HCT116 (cell line): ENCODE measurements around the gene OPHN1. TPM values are rescaled to one million over a fixed set of nuclear protein-coding genes. Genes with fewer than 3 reads are reported as not detected.

Source experiments
- ATAC-seq: fragments of 200-7000 bp; cut with Tn5 transposase; 2 replicates; pipeline ENCODE4 v1.9.1; 2020; ENCODE audit warnings: mild to moderate bottlenecking, moderate library complexity
- BruUV-seq: library from RNA; stranded (reverse); fragments of 400-500 nt; replicated peaks from 2 replicates; lab custom pipeline; 2021; lab: Mats Ljungman, UMichigan
- CTCF ChIA-PET: fragments of 300-600 bp; sonication (Branson Sonifier 250); formaldehyde crosslinking; loops from one replicate; lab custom pipeline; 2021; ENCODE audit warnings: antibody characterized with exemption; lab: Charles Lee
- POLR2A ChIA-PET: fragments of 300-600, 350-600 bp; sonication (Branson Sonifier 250); formaldehyde crosslinking; loops from one replicate; lab custom pipeline; 2021; ENCODE audit warnings: antibody characterized with exemption; lab: Charles Lee
- RAD21 ChIA-PET, 2 experiments: fragments of 300-600 bp; sonication (Branson Sonifier 250); formaldehyde crosslinking; loops; one replicate each; lab custom pipeline; 2023; ENCODE audit warnings: low total read pairs in 2 of 2; ENCODE audit not compliant: uncharacterized antibody in 2 of 2, unreplicated experiment in 2 of 2, low non-redundant PET in 1 of 2; lab: Charles Lee
- DNase-seq: peaks from one replicate; pipeline ENCODE4 v3.0.0-alpha.2; 2010; ENCODE audit warnings: low read depth, low spot score
- H2AFZ ChIP-seq: fragments of 200-600 bp; shearing (Covaris generic), sonication (generic); 2 replicates; pipeline ENCODE4 v1.6.1; 2017; ENCODE audit warnings: low read depth, mixed run types, mixed read lengths, antibody characterized with exemption, low read length; ENCODE audit not compliant: poor library complexity, severe bottlenecking
- H3K27ac ChIP-seq: 2 replicates; pipeline ENCODE4 v1.5.1; 2012; ENCODE audit warnings: low read depth, low read length
- H3K27me3 ChIP-seq: fragments of 200-600 bp; sonication (generic); 2 replicates; pipeline ENCODE4 v1.6.1; 2016; ENCODE audit warnings: mixed run types, low read length, mixed read lengths; ENCODE audit not compliant: insufficient read depth
- H3K36me3 ChIP-seq, 2 experiments: fragments of 200-500 bp in 1 of 2; fragments of 200-600 bp in 1 of 2; sonication (Bioruptor generic) in 1 of 2; sonication (generic) in 1 of 2; 2 replicates each; pipeline versions ENCODE4 v1.5.1 to v1.6.1; 2014 to 2016; ENCODE audit warnings: low read length in 2 of 2, inconsistent platforms in 1 of 2, mixed read lengths in 1 of 2, mixed run types in 1 of 2; ENCODE audit not compliant: insufficient read depth in 2 of 2, control insufficient read depth in 1 of 2
- H3K4me1 ChIP-seq, 2 experiments: fragments of 200-600 bp in 1 of 2; sonication (generic) in 1 of 2; 2 replicates each; pipeline versions ENCODE4 v1.5.1 to v1.6.1; 2012 to 2017; ENCODE audit warnings: low read length in 2 of 2, inconsistent platforms in 1 of 2, mild to moderate bottlenecking in 1 of 2, mixed read lengths in 1 of 2, mixed run types in 1 of 2, moderate library complexity in 1 of 2; ENCODE audit not compliant: insufficient read depth in 2 of 2, control insufficient read depth in 1 of 2
- H3K4me2 ChIP-seq: fragments of 200-600 bp; sonication (generic); 2 replicates; pipeline ENCODE4 v1.6.1; 2017; ENCODE audit warnings: mixed run types, low read length, mixed read lengths
- H3K4me3 ChIP-seq, 2 experiments: fragments of 200-600 bp in 1 of 2; sonication (generic) in 1 of 2; replicated peaks in 1 of 2; 2 replicates each; pipeline ENCODE4 v1.5.1; 2011 to 2016; ENCODE audit warnings: low read length in 2 of 2, control low read depth in 1 of 2, low read depth in 1 of 2, mild to moderate bottlenecking in 1 of 2, mixed read lengths in 1 of 2, mixed run types in 1 of 2
- H3K79me2 ChIP-seq: fragments of 200-600 bp; sonication (generic); 2 replicates; pipeline ENCODE4 v1.6.1; 2017; ENCODE audit warnings: mild to moderate bottlenecking, mixed run types, low read length, moderate library complexity, mixed read lengths; ENCODE audit not compliant: insufficient read depth
- H3K9ac ChIP-seq: fragments of 200-600 bp; sonication (generic); 2 replicates; pipeline ENCODE4 v1.6.1; 2016; ENCODE audit warnings: low read length, mixed read lengths
- H3K9me2 ChIP-seq: fragments of 200-600 bp; sonication (generic), shearing (Covaris generic); 2 replicates; pipeline ENCODE4 v1.6.1; 2017; ENCODE audit warnings: mixed run types, mild to moderate bottlenecking, moderate library complexity; ENCODE audit not compliant: insufficient read depth
- H3K9me3 ChIP-seq, 2 experiments: fragments of 200-500 bp in 1 of 2; fragments of 200-600 bp in 1 of 2; sonication (Bioruptor generic) in 1 of 2; sonication (generic) in 1 of 2; 2 replicates each; pipeline ENCODE4 v1.6.1; 2014 to 2017; ENCODE audit warnings: low read length in 2 of 2, mixed read lengths in 2 of 2, inconsistent platforms in 1 of 2, low read depth in 1 of 2, mild to moderate bottlenecking in 1 of 2, mixed run types in 1 of 2, moderate library complexity in 1 of 2; ENCODE audit not compliant: control insufficient read depth in 1 of 2, insufficient read depth in 1 of 2
- H4K20me1 ChIP-seq: fragments of 200-600 bp; sonication (generic), shearing (Covaris generic); 2 replicates; pipeline ENCODE4 v1.6.1; 2017; ENCODE audit warnings: mixed run types, mild to moderate bottlenecking, moderate library complexity; ENCODE audit not compliant: insufficient read depth
- ATF3 ChIP-seq: IDR thresholded peaks from 2 replicates; pipeline ENCODE4 v1.6.1; 2012
- CBX3 ChIP-seq: IDR thresholded peaks from 2 replicates; pipeline ENCODE4 v1.6.1; 2012; ENCODE audit warnings: low read depth
- EGR1 ChIP-seq: IDR thresholded peaks from 2 replicates; pipeline ENCODE4 v1.6.1; 2012; ENCODE audit warnings: low read depth
- ELF1 ChIP-seq: IDR thresholded peaks from 2 replicates; pipeline ENCODE4 v1.6.1; 2012; ENCODE audit warnings: low read depth, borderline replicate concordance
- EZH2 ChIP-seq: fragments of 200-600 bp; sonication (generic); IDR thresholded peaks from 2 replicates; pipeline ENCODE4 v1.6.1; 2017; ENCODE audit warnings: antibody characterized with exemption, mixed run types
- EZH2phosphoT487 ChIP-seq: fragments of 200-600 bp; IDR thresholded peaks from 2 replicates; pipeline ENCODE4 v1.6.1; 2018; ENCODE audit warnings: antibody characterized with exemption, borderline replicate concordance
- FOSL1 ChIP-seq: IDR thresholded peaks from 2 replicates; pipeline ENCODE4 v1.6.1; 2012; ENCODE audit warnings: low read depth
- JUND ChIP-seq: IDR thresholded peaks from 2 replicates; pipeline ENCODE4 v1.6.1; 2012
- MAX ChIP-seq: IDR thresholded peaks from 2 replicates; pipeline ENCODE4 v1.6.1; 2012
- POLR2A ChIP-seq: IDR thresholded peaks from 2 replicates; pipeline ENCODE4 v1.7.0; 2011; ENCODE audit warnings: borderline replicate concordance; ENCODE audit not compliant: insufficient read depth, insufficient read length; ENCODE audit errors: extremely low read depth
- POLR2AphosphoS5 ChIP-seq: IDR thresholded peaks from 2 replicates; pipeline ENCODE4 v1.6.1; 2011; ENCODE audit warnings: mild to moderate bottlenecking, low read depth, low read length, moderate library complexity
- RAD21 ChIP-seq: IDR thresholded peaks from 2 replicates; pipeline ENCODE4 v1.6.1; 2012; ENCODE audit warnings: low read depth, mild to moderate bottlenecking
- SP1 ChIP-seq: IDR thresholded peaks from 2 replicates; pipeline ENCODE4 v1.6.1; 2012; ENCODE audit warnings: low read depth
- SRF ChIP-seq: IDR thresholded peaks from 2 replicates; pipeline ENCODE4 v1.6.1; 2012; ENCODE audit warnings: low read depth
- YY1 ChIP-seq: IDR thresholded peaks from 2 replicates; pipeline ENCODE4 v1.6.1; 2011; ENCODE audit warnings: low read length, low read depth, moderate library complexity, mild to moderate bottlenecking; ENCODE audit not compliant: insufficient replicate concordance; ENCODE audit errors: extremely low read depth
- ZFX ChIP-seq: fragments of 450-650 bp; IDR thresholded peaks from 2 replicates; pipeline ENCODE4 v1.6.1; 2017
- ZNF274 ChIP-seq: fragments of 200-500 bp; sonication (Bioruptor generic); IDR thresholded peaks from 2 replicates; pipeline ENCODE4 v1.6.1; 2014; ENCODE audit warnings: mild to moderate bottlenecking, low read depth, low read length, inconsistent platforms
- intact Hi-C: fragments of 100-400 bp; cut with micrococcal nuclease; formaldehyde crosslinking; loops from 2 replicates; pipeline ENCODE4 v1.10.0; 2022
- total RNA-seq: library from RNA; stranded (reverse); gene quantifications from one replicate; pipeline ENCODE4 v1.2.1, GENCODE V29; 2021; ENCODE audit not compliant: unreplicated experiment
- TF ChIP-seq, protein P1 (sequence below): IDR thresholded peaks from 2 replicates; pipeline ENCODE4 v1.6.1; 2011; ENCODE audit warnings: mild to moderate bottlenecking, low read length, moderate library complexity; ENCODE audit not compliant: insufficient replicate concordance; ENCODE audit errors: extremely low read depth
- TF ChIP-seq, protein P2 (sequence below), 3 experiments: fragments of 200-600 bp in 1 of 3; sonication (generic) in 1 of 3; IDR thresholded peaks in 2 of 3; conservative IDR thresholded peaks in 1 of 3; 2 replicates each; pipeline ENCODE4 v1.5.1; 2012 to 2017; ENCODE audit warnings: low read depth in 2 of 3, low read length in 2 of 3, antibody characterized with exemption in 1 of 3, borderline replicate concordance in 1 of 3, control low read depth in 1 of 3, mild to moderate bottlenecking in 1 of 3, mixed read lengths in 1 of 3, mixed run types in 1 of 3, moderate library complexity in 1 of 3; ENCODE audit not compliant: insufficient read depth in 1 of 3

Gene OPHN1
- total RNA-seq, 1 experiment from 2014 or later: 2.9 TPM

DNA sequence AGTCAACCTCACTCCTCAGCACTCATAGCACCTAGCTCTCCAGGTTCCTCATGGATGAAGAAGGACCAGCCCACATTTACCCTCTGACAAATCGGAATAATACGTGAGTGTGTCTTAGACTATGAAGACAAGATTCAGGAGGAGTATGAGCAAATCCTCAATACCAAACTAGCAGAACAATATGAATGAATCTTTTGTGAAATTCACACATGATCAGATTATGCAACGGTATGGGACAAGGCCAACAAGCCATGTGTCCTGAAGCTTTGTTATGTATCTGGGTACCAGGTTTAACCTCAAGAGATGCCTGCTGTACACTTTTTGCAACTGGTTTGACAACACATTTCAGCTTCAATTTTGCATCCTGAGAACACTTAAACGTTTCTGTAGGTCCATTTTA is 300.1 kb downstream of the OPHN1 start:
- no TSS peak for BruUV-seq
- H3K9ac ChIP-seq: no peak overlapping the region
- no peak overlapping the region for H3K27ac ChIP-seq
- H4K20me1 ChIP-seq: no peaks in the 10 kb centered on the region
- ChIA-PET CTCF (no interaction called here), POLR2A (no interaction called here), RAD21 (no interaction called here)
- no peaks in the 10 kb centered on the region for H3K27me3 ChIP-seq
- no peak overlapping the region for H3K4me2 ChIP-seq
- H3K4me3 ChIP-seq: no peak overlapping the region
- intact Hi-C loops: no loop called here
- no peaks in the 10 kb centered on the region for H3K79me2 ChIP-seq
- no peaks in the 10 kb centered on the region for H3K4me1 ChIP-seq
- H2AFZ ChIP-seq: no peak overlapping the region
- no peaks in the 10 kb centered on the region for H3K9me2 ChIP-seq
- no peak for TF ChIP-seq YY1
- TF ChIP-seq EZH2: no peak
- no peak for TF ChIP-seq EZH2phosphoT487
- TF ChIP-seq FOSL1: no peak
- H3K9me3 ChIP-seq: no peaks in the 10 kb centered on the region
- ATAC-seq (no peak), DNase-seq (no peak)
- no peaks in the 10 kb centered on the region for H3K36me3 ChIP-seq

- BruUV-seq: no TSS peak
- H3K79me2 ChIP-seq: no peaks in the 10 kb centered on the region
- H3K27ac ChIP-seq: no peak overlapping the region
- no peaks in the 10 kb centered on the region for H3K9me3 ChIP-seq
- ATAC-seq (no peak), DNase-seq (no peak)
- ChIA-PET CTCF (no interaction called here), POLR2A (no interaction called here), RAD21 (no interaction called here)
- H3K36me3 ChIP-seq: no peaks in the 10 kb centered on the region
- TF ChIP-seq, protein P1, sequence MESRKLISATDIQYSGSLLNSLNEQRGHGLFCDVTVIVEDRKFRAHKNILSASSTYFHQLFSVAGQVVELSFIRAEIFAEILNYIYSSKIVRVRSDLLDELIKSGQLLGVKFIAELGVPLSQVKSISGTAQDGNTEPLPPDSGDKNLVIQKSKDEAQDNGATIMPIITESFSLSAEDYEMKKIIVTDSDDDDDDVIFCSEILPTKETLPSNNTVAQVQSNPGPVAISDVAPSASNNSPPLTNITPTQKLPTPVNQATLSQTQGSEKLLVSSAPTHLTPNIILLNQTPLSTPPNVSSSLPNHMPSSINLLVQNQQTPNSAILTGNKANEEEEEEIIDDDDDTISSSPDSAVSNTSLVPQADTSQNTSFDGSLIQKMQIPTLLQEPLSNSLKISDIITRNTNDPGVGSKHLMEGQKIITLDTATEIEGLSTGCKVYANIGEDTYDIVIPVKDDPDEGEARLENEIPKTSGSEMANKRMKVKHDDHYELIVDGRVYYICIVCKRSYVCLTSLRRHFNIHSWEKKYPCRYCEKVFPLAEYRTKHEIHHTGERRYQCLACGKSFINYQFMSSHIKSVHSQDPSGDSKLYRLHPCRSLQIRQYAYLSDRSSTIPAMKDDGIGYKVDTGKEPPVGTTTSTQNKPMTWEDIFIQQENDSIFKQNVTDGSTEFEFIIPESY: no peak
- no peak for TF ChIP-seq POLR2AphosphoS5
- TF ChIP-seq SRF: no peak
- no peak for TF ChIP-seq ATF3
- TF ChIP-seq ZFX: no peak
- TF ChIP-seq ELF1: no peak
- TF ChIP-seq ZNF274: no peak
- TF ChIP-seq SP1: no peak
- TF ChIP-seq EZH2: no peak
- no peak for TF ChIP-seq JUND
- TF ChIP-seq, protein P2, sequence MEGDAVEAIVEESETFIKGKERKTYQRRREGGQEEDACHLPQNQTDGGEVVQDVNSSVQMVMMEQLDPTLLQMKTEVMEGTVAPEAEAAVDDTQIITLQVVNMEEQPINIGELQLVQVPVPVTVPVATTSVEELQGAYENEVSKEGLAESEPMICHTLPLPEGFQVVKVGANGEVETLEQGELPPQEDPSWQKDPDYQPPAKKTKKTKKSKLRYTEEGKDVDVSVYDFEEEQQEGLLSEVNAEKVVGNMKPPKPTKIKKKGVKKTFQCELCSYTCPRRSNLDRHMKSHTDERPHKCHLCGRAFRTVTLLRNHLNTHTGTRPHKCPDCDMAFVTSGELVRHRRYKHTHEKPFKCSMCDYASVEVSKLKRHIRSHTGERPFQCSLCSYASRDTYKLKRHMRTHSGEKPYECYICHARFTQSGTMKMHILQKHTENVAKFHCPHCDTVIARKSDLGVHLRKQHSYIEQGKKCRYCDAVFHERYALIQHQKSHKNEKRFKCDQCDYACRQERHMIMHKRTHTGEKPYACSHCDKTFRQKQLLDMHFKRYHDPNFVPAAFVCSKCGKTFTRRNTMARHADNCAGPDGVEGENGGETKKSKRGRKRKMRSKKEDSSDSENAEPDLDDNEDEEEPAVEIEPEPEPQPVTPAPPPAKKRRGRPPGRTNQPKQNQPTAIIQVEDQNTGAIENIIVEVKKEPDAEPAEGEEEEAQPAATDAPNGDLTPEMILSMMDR (IDR thresholded peaks at IDR 0.05 in 2 of 3, conservative IDR thresholded peaks at IDR 0.05 in 1 of 3; ENCODE audit: borderline replicate concordance in 1 of 3, insufficient read depth in 1 of 3, low read depth in 2 of 3, low read length in 2 of 3): no peak
- no peak for TF ChIP-seq CBX3
- TF ChIP-seq RAD21: no peak
- TF ChIP-seq MAX: no peak
- TF ChIP-seq YY1: no peak
- TF ChIP-seq POLR2A: no peak
- no peak for TF ChIP-seq EGR1
- H3K27me3 ChIP-seq: no peaks in the 10 kb centered on the region
- H3K4me1 ChIP-seq: no peaks in the 10 kb centered on the region
- no peaks in the 10 kb centered on the region for H3K9me2 ChIP-seq
- no peak overlapping the region for H3K9ac ChIP-seq
- H3K4me3 ChIP-seq: no peak overlapping the region
- no peak overlapping the region for H3K4me2 ChIP-seq
- intact Hi-C loops: no loop called here
- H4K20me1 ChIP-seq: no peaks in the 10 kb centered on the region
- H2AFZ ChIP-seq: no peak overlapping the region
Measured at GRCh38 chrX:68132749-68133148, 300.5 kb downstream of the OPHN1 start.
